Lower lobe of right lung (tissue), 2 donors: ENCODE data around the gene ANKFN1. TPM values are rescaled to one million over a fixed set of nuclear protein-coding genes. Genes with fewer than 3 reads are reported as not detected.
"Not testable (repeated sequence)": the region's sequence is repeated elsewhere in the genome, so short reads cannot be mapped to it uniquely, and the experiment has no call there.

ENCODE experiments used
- ATAC-seq, 2 donors: fragments of 200-7000 bp; cut with Tn5 transposase; one replicate each; pipeline ENCODE4 v1.9.1; 2020 to 2022; ENCODE audit warnings: mild to moderate bottlenecking in 2 of 2, moderate library complexity in 2 of 2
- DNase-seq: peaks from one replicate; pipeline ENCODE4 v3.0.0-alpha.2; 2020
- H3K27ac ChIP-seq: fragments of 200-600 bp; one replicate; pipeline ENCODE4 v1.8.0; 2022
- H3K27me3 ChIP-seq: fragments of 200-600 bp; one replicate; pipeline ENCODE4 v1.8.0; 2022; ENCODE audit warnings: low read depth
- H3K36me3 ChIP-seq: fragments of 200-600 bp; one replicate; pipeline ENCODE4 v1.8.0; 2022; ENCODE audit warnings: mild to moderate bottlenecking
- H3K4me1 ChIP-seq: fragments of 200-600 bp; one replicate; pipeline ENCODE4 v1.8.0; 2022
- H3K4me3 ChIP-seq: fragments of 200-600 bp; one replicate; pipeline ENCODE4 v1.8.0; 2022; ENCODE audit warnings: mild to moderate bottlenecking
- H3K9me3 ChIP-seq: fragments of 200-600 bp; one replicate; pipeline ENCODE4 v1.8.0; 2022
- intact Hi-C: fragments of 100-400 bp; cut with DNase I; formaldehyde crosslinking; loops from one replicate; pipeline ENCODE4 v1.11.0; 2022
- total RNA-seq: library from RNA; stranded (reverse); fragmentation: NEBNext Ultra II Directional; extraction: Animal tissue kit (Norgen Biotek cat#: 25700); gene quantifications from one replicate; pipeline ENCODE4 v1.2.1, GENCODE V29; 2021
- TF ChIP-seq, protein P1 (sequence below): fragments of 200-600 bp; IDR thresholded peaks from one replicate; pipeline ENCODE4 v1.8.0; 2022; ENCODE audit warnings: antibody characterized with exemption, mild to moderate bottlenecking
- donor health status: DM: no; HTN: yes; CAD: no; lungs with severe emphysema.

Gene ANKFN1
- total RNA-seq, 1 donor from 2014 or later: 4.3 TPM

DNA sequence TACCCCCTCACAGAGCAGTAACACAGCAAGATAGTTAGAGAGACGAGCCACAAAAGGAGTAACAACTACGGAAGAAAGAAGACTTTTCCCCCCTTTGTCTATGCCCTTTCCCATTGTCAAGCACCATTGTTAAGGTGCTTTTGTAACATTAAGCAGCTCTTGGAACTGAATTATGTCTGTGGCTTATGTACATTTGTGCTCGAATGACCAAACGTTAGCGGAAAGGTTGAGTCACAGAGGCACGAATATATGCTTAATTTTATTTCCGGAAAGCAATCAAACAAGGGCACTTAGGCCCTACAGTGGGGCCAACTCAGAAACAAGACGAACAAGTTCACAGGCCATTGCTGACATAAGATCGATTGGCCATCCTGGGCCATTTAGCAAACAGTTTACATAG is 109.5 kb downstream of the ANKFN1 start:
- Histone ChIP-seq H3K4me3 (no peak overlapping the region), H3K27me3 (no peaks in the 10 kb centered on the region), H3K9me3 (no peaks in the 10 kb centered on the region), H3K27ac (no peak overlapping the region), H3K4me1 (no peaks in the 10 kb centered on the region), H3K36me3 (no peaks in the 10 kb centered on the region)
- DNase-seq: no peak
- TF ChIP-seq, protein P1, sequence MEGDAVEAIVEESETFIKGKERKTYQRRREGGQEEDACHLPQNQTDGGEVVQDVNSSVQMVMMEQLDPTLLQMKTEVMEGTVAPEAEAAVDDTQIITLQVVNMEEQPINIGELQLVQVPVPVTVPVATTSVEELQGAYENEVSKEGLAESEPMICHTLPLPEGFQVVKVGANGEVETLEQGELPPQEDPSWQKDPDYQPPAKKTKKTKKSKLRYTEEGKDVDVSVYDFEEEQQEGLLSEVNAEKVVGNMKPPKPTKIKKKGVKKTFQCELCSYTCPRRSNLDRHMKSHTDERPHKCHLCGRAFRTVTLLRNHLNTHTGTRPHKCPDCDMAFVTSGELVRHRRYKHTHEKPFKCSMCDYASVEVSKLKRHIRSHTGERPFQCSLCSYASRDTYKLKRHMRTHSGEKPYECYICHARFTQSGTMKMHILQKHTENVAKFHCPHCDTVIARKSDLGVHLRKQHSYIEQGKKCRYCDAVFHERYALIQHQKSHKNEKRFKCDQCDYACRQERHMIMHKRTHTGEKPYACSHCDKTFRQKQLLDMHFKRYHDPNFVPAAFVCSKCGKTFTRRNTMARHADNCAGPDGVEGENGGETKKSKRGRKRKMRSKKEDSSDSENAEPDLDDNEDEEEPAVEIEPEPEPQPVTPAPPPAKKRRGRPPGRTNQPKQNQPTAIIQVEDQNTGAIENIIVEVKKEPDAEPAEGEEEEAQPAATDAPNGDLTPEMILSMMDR: no peak
- intact Hi-C loops: no loop called here
- peak; percentile 75 to 87 for ATAC-seq

DNA sequence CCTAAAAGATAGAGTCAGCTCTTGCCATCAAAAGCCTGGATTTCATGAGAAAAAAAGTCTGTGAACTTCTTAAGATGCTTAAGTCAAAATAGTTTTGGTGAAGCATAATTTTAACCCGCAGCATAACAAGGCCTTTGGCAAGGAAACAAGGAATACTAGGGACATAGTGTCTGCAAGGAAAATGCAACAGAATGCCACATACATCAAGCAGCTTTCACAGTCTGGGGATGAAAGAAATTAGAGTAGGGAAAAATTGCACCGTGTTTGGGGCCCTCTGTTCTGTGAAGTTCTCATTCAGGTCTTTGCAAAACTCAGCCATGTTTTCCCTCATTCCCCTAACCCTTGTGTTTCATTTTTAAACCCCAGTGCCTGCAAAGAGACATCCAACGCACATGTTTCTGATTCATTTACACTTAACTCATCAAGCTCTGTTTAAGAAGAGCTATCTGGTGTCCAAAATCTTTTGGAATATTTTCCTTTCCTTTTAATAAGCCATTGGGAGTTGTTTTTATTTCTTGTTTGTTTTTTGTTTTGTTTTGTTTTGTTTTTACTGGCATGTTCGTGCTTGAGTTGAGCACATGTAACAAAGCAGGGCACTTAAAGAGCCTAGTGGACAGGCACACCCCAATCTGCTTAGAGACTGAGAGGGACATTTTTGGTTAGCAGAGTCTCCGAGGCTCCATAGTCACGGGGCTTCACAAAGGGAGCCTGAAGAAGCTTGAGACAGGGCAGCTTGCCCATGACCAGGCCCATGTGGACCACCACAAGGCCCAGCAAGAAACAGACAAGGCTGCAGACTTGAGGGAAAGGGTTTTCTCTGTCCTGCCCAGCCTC is 116.5 kb downstream of the ANKFN1 start:
- H3K4me1 ChIP-seq: no peaks in the 10 kb centered on the region

DNA sequence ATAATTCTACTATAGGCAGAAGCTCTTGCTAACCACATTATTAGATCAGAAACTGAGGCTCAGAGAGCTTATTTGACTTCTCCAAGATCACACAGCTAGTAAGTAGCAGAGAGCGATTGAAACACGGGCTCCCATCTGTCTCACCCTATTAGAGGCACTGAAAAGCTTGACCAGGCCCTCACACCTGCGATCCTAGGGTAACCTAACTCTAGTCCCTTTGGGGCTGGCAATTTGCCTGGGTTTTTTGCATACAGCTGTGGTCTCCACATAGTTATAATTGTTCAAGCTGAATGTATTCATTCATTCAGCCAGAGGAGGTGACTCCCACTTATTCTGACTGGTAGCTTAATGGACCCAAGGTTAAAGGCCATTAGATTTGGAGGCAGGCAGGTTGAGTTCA is 121.2 kb downstream of the ANKFN1 start:
- H3K27ac ChIP-seq: no peak overlapping the region
- H3K36me3 ChIP-seq: no peaks in the 10 kb centered on the region
- intact Hi-C loops: no loop called here
- H3K27me3 ChIP-seq: no peaks in the 10 kb centered on the region
- no peaks in the 10 kb centered on the region for H3K9me3 ChIP-seq
- H3K4me1 ChIP-seq: no peaks in the 10 kb centered on the region
- H3K4me3 ChIP-seq: no peak overlapping the region
- TF ChIP-seq, protein P1: no peak
- ATAC-seq: no peak
- DNase-seq: no peak

More for the DNA sequence above, 116.5 kb downstream of the ANKFN1 start:
- H3K4me3 ChIP-seq: no peak overlapping the region
- ATAC-seq (no peak), DNase-seq (no peak)
- no peak overlapping the region for H3K27ac ChIP-seq
- TF ChIP-seq, protein P1: no peak
- H3K27me3 ChIP-seq: no peaks in the 10 kb centered on the region
- intact Hi-C loops: no loop called here
- no peaks in the 10 kb centered on the region for H3K9me3 ChIP-seq
- H3K36me3 ChIP-seq: no peaks in the 10 kb centered on the region

DNA sequence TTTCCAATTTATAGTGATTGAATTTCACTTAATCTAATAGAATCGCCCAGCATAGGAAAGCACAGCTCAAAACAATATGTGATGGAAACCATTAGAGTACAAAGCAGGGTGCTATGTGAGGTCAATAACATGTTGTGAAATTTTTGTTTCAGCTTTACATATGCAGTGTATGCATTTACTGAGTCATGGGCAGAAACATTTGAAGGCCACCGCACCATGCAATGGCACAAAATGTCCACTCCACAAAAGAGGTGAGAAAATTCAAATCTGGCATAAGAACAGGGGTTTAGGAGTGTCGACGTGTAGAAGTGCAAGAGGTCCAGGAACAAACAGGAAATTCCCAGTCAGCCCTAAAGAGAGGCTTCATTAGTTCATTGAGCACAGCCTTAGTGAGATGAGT is 131.2 kb downstream of the ANKFN1 start:
- H3K9me3 ChIP-seq: no peaks in the 10 kb centered on the region
- H3K27ac ChIP-seq: no peak overlapping the region
- H3K36me3 ChIP-seq: no peaks in the 10 kb centered on the region
- no peaks in the 10 kb centered on the region for H3K27me3 ChIP-seq
- no peak for ATAC-seq
- no peak for DNase-seq
- no peak overlapping the region for H3K4me3 ChIP-seq
- TF ChIP-seq, protein P1: no peak
- H3K4me1 ChIP-seq: no peaks in the 10 kb centered on the region
- intact Hi-C loops: no loop called here

DNA sequence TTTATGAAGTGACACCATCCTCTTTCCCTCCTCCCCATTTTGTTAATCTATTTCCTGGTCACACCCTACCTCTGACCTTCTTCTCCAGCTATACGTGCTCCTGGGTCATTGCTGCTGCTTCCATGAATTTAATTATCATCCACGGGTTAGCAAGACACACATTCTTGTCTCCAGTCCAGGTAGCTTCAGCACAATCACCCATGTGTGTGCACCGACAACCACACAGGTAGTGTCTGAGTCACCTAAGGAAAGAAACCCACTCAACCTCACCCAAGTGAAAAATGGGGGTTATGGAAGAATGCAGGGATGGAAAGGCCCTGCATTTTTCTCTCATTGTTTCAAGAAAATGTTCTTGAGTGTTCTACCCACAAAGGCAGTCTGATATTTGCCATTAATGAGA is 135.5 kb downstream of the ANKFN1 start:
- ATAC-seq, H3K9me3 ChIP-seq, DNase-seq, H3K27ac ChIP-seq, H3K4me3 ChIP-seq, H3K27me3 ChIP-seq, intact Hi-C loops, H3K36me3 ChIP-seq: not testable (repeated sequence)
- H3K4me1 ChIP-seq: peaks cover 14% of the 10 kb centered on the region

DNA sequence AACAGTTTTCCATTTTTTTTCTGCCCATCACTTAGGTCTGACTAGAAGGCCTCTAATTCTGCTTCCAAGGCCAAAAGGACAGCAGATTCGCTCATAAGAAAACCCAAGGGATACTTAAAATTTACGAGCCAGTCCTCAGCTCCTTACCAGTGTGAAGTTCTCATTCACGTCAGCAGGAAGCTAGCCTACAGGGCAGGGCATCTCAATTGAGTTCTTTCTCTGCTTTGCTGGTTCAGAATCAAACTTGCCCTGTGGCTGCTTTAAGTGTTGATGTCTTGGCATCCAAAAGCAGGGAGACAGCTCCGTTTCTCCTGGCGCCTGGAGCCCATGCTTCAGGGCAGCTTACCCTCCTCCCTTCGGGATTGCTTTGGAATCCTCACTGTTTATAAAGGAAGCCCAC is 136.0 kb downstream of the ANKFN1 start:
- no peaks in the 10 kb centered on the region for H3K27me3 ChIP-seq
- ATAC-seq: no peak
- intact Hi-C loops: no loop called here
- DNase-seq: no peak
- peaks cover 14% of the 10 kb centered on the region for H3K4me1 ChIP-seq
- no peak overlapping the region for H3K27ac ChIP-seq
- H3K9me3 ChIP-seq: no peaks in the 10 kb centered on the region
- no peak overlapping the region for H3K4me3 ChIP-seq
- no peaks in the 10 kb centered on the region for H3K36me3 ChIP-seq
- TF ChIP-seq, protein P1: no peak
